Muscle of back (tissue), 11 donors: ENCODE measurements around the gene PHLDA2. TPM values are rescaled to one million over a fixed set of nuclear protein-coding genes. Genes with fewer than 3 reads are reported as not detected.

Experiments
- DNase-seq, 3 donors: peaks; one replicate each; pipeline versions ENCODE4 v3.0.0 to v3.0.0-alpha.2; 2013
- polyA plus RNA-seq, 10 donors: library from polyadenylated mRNA; unstranded; fragments of 120-200 nt; gene quantifications; one replicate each; pipeline ENCODE4 v1.2.1, GENCODE V29; 2013; ENCODE audit not compliant: insufficient read length in 10 of 10

The PHLDA2 gene
- polyA plus RNA-seq, 10 donors, result 0.30 to 1.3 (median 0.63) TPM; not detected in 1

- DNase-seq, result no peak
Measured at GRCh38 chr11:2899080-2899783, 30.0 kb downstream of the PHLDA2 start.

- DNase-seq, result peak in 1 of 3 donors; percentile 54
Measured at GRCh38 chr11:2898366-2899079, 30.7 kb downstream of the PHLDA2 start.

- no peak for DNase-seq
Measured at GRCh38 chr11:2897048-2897447, 32.2 kb downstream of the PHLDA2 start.

GRCh38 chr11:2896047-2896446 lies 33.2 kb downstream of the PHLDA2 start:
- no peak for DNase-seq

GRCh38 chr11:2893935-2894334 lies 35.3 kb downstream of the PHLDA2 start:
- DNase-seq, result no peak

GRCh38 chr11:2892967-2893528 lies 36.2 kb downstream of the PHLDA2 start:
- no peak for DNase-seq

GRCh38 chr11:2892215-2892966 lies 36.8 kb downstream of the PHLDA2 start:
- peak in 2 of 3 donors; percentile 75 to 89 for DNase-seq

- DNase-seq, result peak in 1 of 3 donors; percentile 91
Measured at GRCh38 chr11:2891326-2892214, 37.6 kb downstream of the PHLDA2 start.

- DNase-seq, result peak in 2 of 3 donors; percentile 74 to 89
Measured at GRCh38 chr11:2890466-2891294, 38.5 kb downstream of the PHLDA2 start.

- DNase-seq, result no peak
Measured at GRCh38 chr11:2889362-2890273, 39.6 kb downstream of the PHLDA2 start.

- peak; percentile 85 to 93 (median 90) for DNase-seq
Measured at GRCh38 chr11:2888266-2888968, 40.8 kb downstream of the PHLDA2 start.

GRCh38 chr11:2887515-2888195 lies 41.6 kb downstream of the PHLDA2 start:
- no peak for DNase-seq

GRCh38 chr11:2886936-2887335 lies 42.3 kb downstream of the PHLDA2 start:
- DNase-seq, result no peak

GRCh38 chr11:2886191-2886894 lies 42.9 kb downstream of the PHLDA2 start:
- DNase-seq, result peak in 2 of 3 donors; percentile 74 to 89

GRCh38 chr11:2885678-2886081 lies 43.5 kb downstream of the PHLDA2 start, which contains the start of gene CDKN1C:
TSS of gene CDKN1C (minus strand) at chr11:2885775. CDS start at chr11:2885456, 319 bp downstream.
- peak; percentile 89 to 97 (median 91) for DNase-seq

- DNase-seq, result peak in 1 of 3 donors; percentile 62
Measured at GRCh38 chr11:2885017-2885677, 44.1 kb downstream of the PHLDA2 start.
